Adrenal gland (tissue), 12 donors: ENCODE results near the gene CASTOR1. TPM values are rescaled to one million over a fixed set of nuclear protein-coding genes. Genes with fewer than 3 reads are reported as not detected.
A peak's percentile ranks its signal among the peaks of the same experiment; 100 is the strongest.

Experiments used
- DNase-seq, 7 donors: peaks; one replicate each; pipeline ENCODE4 v3.0.0-alpha.2; 2019 to 2020
- H3K27ac ChIP-seq, 5 donors: fragments of 200-600 bp; sonication (generic) in 4 of 5; 1 replicate in 3 of 5; 2 replicates in 2 of 5; pipeline versions ENCODE4 v1.5.1 to v1.8.0; 2016 to 2020; ENCODE audit warnings: mild to moderate bottlenecking in 1 of 5
- H3K27me3 ChIP-seq: fragments of 200-600 bp; 2 replicates; pipeline ENCODE4 v1.8.0; 2021
- H3K36me3 ChIP-seq, 2 donors: fragments of 200-600 bp; replicated peaks in 1 of 2; 1 replicate in 1 of 2; 2 replicates in 1 of 2; pipeline versions ENCODE4 v1.5.1 to v1.8.0; 2018 to 2022
- H3K4me1 ChIP-seq, 2 donors: fragments of 200-600 bp; replicated peaks in 1 of 2; 1 replicate in 1 of 2; 2 replicates in 1 of 2; pipeline versions ENCODE4 v1.5.1 to v1.8.0; 2018 to 2021
- H3K4me3 ChIP-seq, 4 donors: fragments of 200-600 bp; sonication (generic) in 3 of 4; one replicate each; pipeline ENCODE4 v1.5.1; 2016 to 2018
- H3K9me3 ChIP-seq, 3 donors: fragments of 200-600 bp; sonication (generic) in 1 of 3; replicated peaks in 1 of 3; 1 replicate in 2 of 3; 2 replicates in 1 of 3; pipeline versions ENCODE4 v1.5.1 to v1.8.0; 2016 to 2021
- CTCF ChIP-seq, 6 experiments: fragments of 450-650 bp in 4 of 6; fragments of 200-600 bp in 2 of 6; sonication (generic) in 1 of 6; IDR thresholded peaks; 1 replicate in 5 of 6; 2 replicates in 1 of 6; pipeline versions ENCODE4 v1.5.1 to v1.8.0; 2016 to 2021; ENCODE audit warnings: antibody characterized with exemption in 6 of 6, mild to moderate bottlenecking in 2 of 6, moderate library complexity in 1 of 6
- POLR2A ChIP-seq, 2 donors: fragments of 450-650 bp; IDR thresholded peaks; one replicate each; pipeline ENCODE4 v1.6.1; 2017; ENCODE audit warnings: antibody characterized with exemption in 2 of 2, mild to moderate bottlenecking in 2 of 2, moderate library complexity in 1 of 2
- WGBS, 4 donors: extraction: QIAGEN DNeasy Blood & Tissue Kit in 2 of 4; methylation state at CpG; one replicate each; pipeline versions ENCODE4 v1.1.5 to v1.1.7; 2013 to 2017; 5-methylcytosine and 5-hydroxymethylcytosine counted together
- intact Hi-C, 2 donors: fragments of 100-400 bp; cut with DNase I; formaldehyde crosslinking; loops; one replicate each; pipeline versions ENCODE4 v1.14.1 to v1.15.0; 2022 to 2023
- polyA plus RNA-seq, 3 donors: library from polyadenylated mRNA; stranded (reverse); fragments of 200-250 nt in 2 of 3; fragments of 350-450 nt in 1 of 3; fragmentation: Illumina TruSeq in 1 of 3; extraction: RNeasy Lipid Tissue Mini Kit (QIAGEN cat#74804) in 1 of 3; gene quantifications; one replicate each; pipeline ENCODE4 v1.2.3, GENCODE V29; 2013 to 2014
- total RNA-seq, 9 donors: library from RNA; depleted of rRNA in 4 of 9; stranded (reverse); fragments of >200 nt in 4 of 9; fragments of 120-200 nt in 1 of 9; fragmentation: NEBNext Ultra II Directional in 1 of 9; extraction: Animal tissue kit (Norgen Biotek cat#: 25700) in 1 of 9; gene quantifications; one replicate each; pipeline versions ENCODE4 v1.1.0 to v1.2.4, GENCODE V29; 2013 to 2023
- donor health status: healthy with polysubstance abuse.
- donor health status: Bipolar disorder and iron deficiency.
- donor health status: DM: yes; HTN: yes; CAD: no.
- donor health status: DM: no; HTN: no; CAD: no.
- donor health status: DM: no; HTN: no; CAD: no.
- donor health status: DM: yes; HTN: yes; CAD: no.

The CASTOR1 gene
- total and polyA plus RNA-seq, 12 donors: 2.4 to 20.1 (median 15.0) TPM

GRCh38 chr22:30273711-30274436 lies 15.4 kb downstream of the CASTOR1 start:
- Histone ChIP-seq H3K9me3 (no peaks in the 10 kb centered on the region), H3K4me3 (no peak overlapping the region), H3K27ac (no peak overlapping the region), H3K27me3 (no peaks in the 10 kb centered on the region), H3K4me1 (peaks cover 6 to 21% of the 10 kb centered on the region in 2 donors), H3K36me3 (no peaks in the 10 kb centered on the region)
- intact Hi-C loops: no loop called here
- no peak for DNase-seq
- WGBS, 4 donors: 62 to 82% (median 64%) methylated on average over 9 to 10 of the region's 10 CpGs
- TF ChIP-seq CTCF (IDR thresholded peaks at IDR 0.05): no peak
- no peak for TF ChIP-seq POLR2A (IDR thresholded peaks at IDR 0.05)

GRCh38 chr22:30272781-30273601 lies 16.3 kb downstream of the CASTOR1 start:
- WGBS, 4 donors: 73 to 81% (median 78%) methylated on average over 16 of the region's 16 CpGs
- no peak for DNase-seq
- H3K4me1 ChIP-seq: peaks cover 0 to 13% of the 10 kb centered on the region in 2 donors
- peak overlapping the region in 1 of 5 donors; percentile 6 for H3K27ac ChIP-seq
- H3K36me3 ChIP-seq: no peaks in the 10 kb centered on the region
- H3K4me3 ChIP-seq: no peak overlapping the region
- intact Hi-C loops: no loop called here
- no peaks in the 10 kb centered on the region for H3K27me3 ChIP-seq
- H3K9me3 ChIP-seq: no peaks in the 10 kb centered on the region
- TF ChIP-seq POLR2A (IDR thresholded peaks at IDR 0.05) (no peak), CTCF (IDR thresholded peaks at IDR 0.05) (no peak)

DNA sequence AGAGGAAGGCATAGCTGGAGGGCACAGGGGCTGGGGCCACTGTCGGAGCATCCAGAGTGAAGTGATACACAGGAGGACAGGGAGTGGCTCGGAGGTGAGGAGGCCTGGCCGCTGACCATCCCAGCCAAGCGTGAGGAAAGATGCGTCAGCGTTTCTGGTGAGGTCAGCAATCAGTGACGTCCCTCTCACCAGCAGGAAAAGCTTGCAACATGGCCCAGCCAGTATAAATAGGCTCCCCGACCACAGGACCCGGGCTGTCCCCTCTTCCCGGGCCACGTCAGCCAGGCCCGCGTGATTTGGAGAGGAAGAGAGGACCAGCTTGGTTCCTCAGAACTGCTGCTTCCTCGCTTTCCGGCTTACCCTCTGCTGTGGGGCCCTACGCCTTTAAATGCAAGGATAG lies 18.5 kb downstream of the CASTOR1 start:
- H3K27me3 ChIP-seq: no peaks in the 10 kb centered on the region
- WGBS, 4 donors: 63 to 78% (median 71%) methylated on average over 10 to 16 of the region's 16 CpGs
- peak; percentile 60 to 86 (median 70) for DNase-seq
- H3K9me3 ChIP-seq: no peaks in the 10 kb centered on the region
- intact Hi-C loops: no loop called here
- H3K36me3 ChIP-seq: no peaks in the 10 kb centered on the region
- H3K4me3 ChIP-seq: no peak overlapping the region
- peak overlapping the region in 2 of 5 donors; percentile 39 to 65 for H3K27ac ChIP-seq
- TF ChIP-seq POLR2A (IDR thresholded peaks at IDR 0.05) (no peak), CTCF (IDR thresholded peaks at IDR 0.05) (no peak)
- peaks cover 0 to 2% of the 10 kb centered on the region in 2 donors for H3K4me1 ChIP-seq

GRCh38 chr22:30268331-30268730 lies 21.0 kb downstream of the CASTOR1 start:
- 87 to 89% (median 88%) methylated on average over 8 of the region's 8 CpGs for WGBS, 4 donors
- H3K27ac ChIP-seq: no peak overlapping the region
- H3K9me3 ChIP-seq: no peaks in the 10 kb centered on the region
- intact Hi-C loops: no loop called here
- TF ChIP-seq POLR2A (IDR thresholded peaks at IDR 0.05): no peak
- H3K27me3 ChIP-seq: no peaks in the 10 kb centered on the region
- H3K4me1 ChIP-seq: peaks cover 0 to under 1% of the 10 kb centered on the region in 2 donors
- DNase-seq: no peak
- H3K4me3 ChIP-seq: no peak overlapping the region
- no peaks in the 10 kb centered on the region for H3K36me3 ChIP-seq
